Measurements from ENCODE around the gene TMEM114.

Gene TMEM114

GRCh38 chr16:8547762-8548161 is 42.5 kb downstream of the TMEM114 start:
- DNase-seq: no peak

DNA sequence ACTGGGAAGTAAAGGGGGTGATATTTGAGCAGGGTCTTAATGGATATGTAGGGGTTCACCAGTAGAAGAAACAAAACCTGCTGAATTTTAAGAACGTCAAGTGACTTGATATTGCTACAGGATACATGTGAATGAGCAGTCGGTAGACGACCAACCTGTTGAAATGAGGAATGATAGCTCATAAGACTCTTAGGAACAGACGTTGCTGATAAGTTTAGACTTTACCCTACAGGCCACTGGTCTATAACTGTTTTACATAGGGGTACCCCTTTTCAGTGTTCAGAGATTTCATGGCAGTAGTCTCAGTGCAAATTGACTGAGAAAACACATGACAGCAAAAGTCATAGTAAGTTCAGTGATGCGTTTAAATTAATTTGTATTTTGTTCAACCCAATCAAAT is 45.9 kb downstream of the TMEM114 start:
- no peak for DNase-seq

DNA sequence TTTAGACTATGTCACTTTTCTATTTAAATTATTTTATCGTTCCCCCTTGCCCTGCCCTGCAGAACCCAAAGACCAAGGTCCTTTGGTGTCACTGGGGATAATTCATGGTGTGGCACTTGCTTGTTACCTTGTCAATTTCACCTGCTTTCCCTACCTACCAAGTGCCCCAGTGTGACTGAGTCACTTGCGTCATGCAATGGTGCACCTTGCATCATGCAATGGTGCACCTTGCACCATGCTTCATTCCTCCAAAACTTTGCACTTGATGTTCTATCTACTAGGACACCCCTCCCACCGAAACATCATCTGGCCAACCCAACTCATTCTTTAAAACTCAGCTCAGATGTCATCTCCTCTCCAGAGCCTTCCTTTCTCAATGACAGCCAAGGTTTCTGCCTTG is 47.1 kb downstream of the TMEM114 start:
- no peak for DNase-seq

DNA sequence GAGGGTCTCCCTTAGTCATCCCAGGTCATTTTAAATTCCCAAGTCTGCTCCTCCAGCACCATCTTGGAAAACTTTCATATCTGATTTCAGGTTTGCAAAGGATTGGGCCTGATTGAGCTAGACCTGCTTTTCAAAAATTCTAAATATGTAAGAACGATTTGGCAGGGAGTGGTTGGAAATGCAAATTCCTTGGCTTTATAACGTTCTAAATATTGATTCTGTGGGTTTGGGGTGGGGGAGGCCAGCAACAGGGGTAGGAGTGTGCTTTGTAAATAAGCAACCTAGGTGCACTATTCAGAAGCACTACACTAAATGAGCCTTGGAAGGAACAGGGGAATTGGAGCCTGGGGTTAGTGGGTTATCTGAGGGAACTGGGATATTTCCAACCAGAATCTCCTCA is 47.9 kb downstream of the TMEM114 start:
- DNase-seq: no peak

DNA sequence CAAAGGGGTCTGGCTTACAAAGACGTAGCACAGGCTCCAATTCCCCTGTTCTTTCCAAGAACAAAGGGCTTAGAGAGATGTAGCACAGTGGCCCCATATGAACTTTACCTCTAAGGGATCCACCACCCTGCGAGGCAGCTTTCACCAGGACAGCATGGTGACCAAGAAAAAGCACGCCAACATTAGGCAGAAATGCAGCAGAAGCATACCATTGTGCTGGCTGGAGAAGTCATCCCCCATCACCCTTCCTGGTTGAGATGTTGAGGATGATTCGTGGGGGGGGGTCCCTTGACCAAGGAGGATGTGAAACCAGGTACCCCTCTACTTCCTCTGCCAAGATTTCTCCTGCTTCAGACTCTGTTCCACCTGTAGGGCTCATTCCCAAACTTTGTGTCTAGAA is 48.4 kb downstream of the TMEM114 start:
- no peak for DNase-seq

GRCh38 chr16:8537691-8538342 is 52.5 kb downstream of the TMEM114 start:
- DNase-seq: no peak

GRCh38 chr16:8533509-8533908 is 56.8 kb downstream of the TMEM114 start:
- DNase-seq: no peak

DNA sequence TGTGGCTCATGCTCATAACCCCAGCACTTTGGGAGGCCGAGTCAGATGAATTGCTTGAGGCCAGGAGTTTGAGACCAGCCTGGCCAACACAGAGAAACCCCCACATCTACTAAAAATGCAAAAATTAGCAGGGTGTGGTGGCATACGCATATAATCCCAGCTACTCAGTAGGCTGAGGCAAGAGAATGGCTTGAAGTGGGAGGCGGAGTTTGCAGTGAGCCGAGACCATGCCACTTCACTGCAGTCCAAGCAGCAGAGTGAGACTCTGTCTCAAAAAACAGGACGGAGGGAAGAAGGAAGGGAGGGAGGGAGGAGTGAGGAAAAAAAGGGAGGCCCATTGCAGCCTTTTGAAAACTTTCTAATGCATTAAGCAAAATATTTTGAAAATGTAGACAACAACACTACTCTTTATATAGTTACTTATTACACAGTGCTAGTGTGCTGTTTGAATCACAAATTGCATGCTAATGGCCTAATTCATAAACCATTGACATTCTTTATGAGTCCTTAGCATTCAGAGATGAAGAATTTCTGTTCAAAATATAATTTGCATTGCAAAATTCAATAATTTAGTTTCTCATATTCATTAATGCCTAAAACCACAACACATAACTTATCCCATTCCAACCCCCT is 59.4 kb downstream of the TMEM114 start:
- no peak for DNase-seq

GRCh38 chr16:8528471-8528870 is 61.8 kb downstream of the TMEM114 start:
- no peak for DNase-seq

- no peak for DNase-seq
Observed at GRCh38 chr16:8523932-8524331, 66.4 kb downstream of the TMEM114 start.

DNA sequence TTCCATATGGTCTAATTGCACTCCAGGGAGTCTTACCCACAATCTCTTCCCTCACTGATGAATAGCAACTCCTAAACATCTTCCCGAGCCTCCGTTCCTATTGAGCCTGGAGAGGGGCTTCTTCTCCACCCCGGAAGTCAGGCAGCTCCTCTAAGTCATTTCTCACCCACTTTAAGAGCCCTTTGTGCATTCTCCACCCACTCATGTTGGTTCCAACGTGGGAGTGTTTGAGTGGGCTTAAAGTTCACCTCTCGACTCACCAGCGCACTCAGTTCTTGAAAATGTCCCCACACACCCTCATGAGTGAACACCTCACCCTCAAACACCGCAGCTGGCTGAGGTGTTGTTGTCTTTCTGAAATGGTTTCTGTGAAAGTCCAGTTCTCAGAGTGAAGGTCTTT is 67.6 kb downstream of the TMEM114 start:
- no peak for DNase-seq

DNA sequence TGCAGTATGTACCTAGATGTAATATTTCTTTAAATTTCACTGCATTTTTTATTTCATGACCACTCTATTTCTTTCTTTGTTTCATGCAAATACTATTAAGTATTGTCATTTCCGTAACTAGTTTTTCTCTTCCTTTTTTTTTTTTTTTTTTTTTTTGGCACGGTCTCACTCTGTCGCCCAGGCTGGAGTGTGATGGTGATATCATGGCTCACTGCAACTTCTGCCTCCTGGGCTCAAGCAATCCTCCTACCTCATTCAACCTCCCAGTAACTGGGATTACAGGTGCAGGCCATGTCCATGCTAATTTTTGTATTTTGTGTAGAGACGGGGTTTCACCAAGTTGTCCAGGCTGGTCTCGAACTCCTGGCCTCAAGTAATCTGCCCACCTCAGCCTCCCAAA is 70.7 kb downstream of the TMEM114 start:
- no peak for DNase-seq
